ENCODE measurements around the gene MRPS22. TPM values are rescaled to one million over a fixed set of nuclear protein-coding genes. Genes with fewer than 3 reads are reported as not detected.

MRPS22 gene
- total and polyA plus RNA-seq, 2 of the 8 experiments (the other 6 are each of a cell fraction or from before 2014, with no cell fraction given), result 28.3 to 45.8 TPM

- H3K36me3 ChIP-seq (ENCODE audit: control insufficient read depth in 2 of 4, insufficient read depth in 4 of 4, low read length in 3 of 4), result no peaks in the 10 kb centered on the region
- H3K4me2 ChIP-seq (ENCODE audit: insufficient read depth in 1 of 2, low read depth in 2 of 2, low read length in 2 of 2), result peak overlapping the region; percentile 60 to 76
- TF ChIP-seq ASH2L (IDR thresholded peaks at IDR 0.05; ENCODE audit: low read length) (peak; percentile 52), POU5F1 (IDR thresholded peaks at IDR 0.05; ENCODE audit: low read depth, low read length) (no peak), PHF8 (conservative IDR thresholded peaks at IDR 0.05; ENCODE audit: low read depth, low read length) (peak; percentile 89), SAP30 (IDR thresholded peaks at IDR 0.05; ENCODE audit: insufficient read depth, insufficient replicate concordance, low read length) (peak; percentile 78)
- no peak overlapping the region for H2AK5ac ChIP-seq (ENCODE audit: low read depth, low read length)
- ChIA-PET POLR2A (ENCODE audit: partially characterized antibody) (interaction anchor here (0.8 to 1.5 kb wide), 6 partner anchors 9 to 146 kb away, joined by 3 to 5 read pairs (median 4); partner anchors contain the start of gene MRPS22), CTCF (ENCODE audit: partially characterized antibody) (interaction anchor here (1.1 to 1.5 kb wide), 3 partner anchors 35 to 175 kb away, joined by 3 to 4 read pairs (median 3); no protein-coding TSS in a partner anchor)
- no peak overlapping the region for H4K5ac ChIP-seq (ENCODE audit: insufficient read length, low read depth, low read length)
- no peak overlapping the region for H2BK15ac ChIP-seq (ENCODE audit: low read length)
- peaks cover 2 to 3% of the 10 kb centered on the region in 2 experiments for H4K20me1 ChIP-seq (replicated peaks in 1 of 2; ENCODE audit: control insufficient read depth in 1 of 2, insufficient read depth in 2 of 2, low read length in 2 of 2)
- no peaks in the 10 kb centered on the region for H3K79me1 ChIP-seq (ENCODE audit: low read depth, low read length)
- no peak overlapping the region for H3K23ac ChIP-seq (ENCODE audit: insufficient read length)
- H4K91ac ChIP-seq (replicated peaks; ENCODE audit: insufficient read length, low read length), result no peak overlapping the region
- H3K56ac ChIP-seq (replicated peaks; ENCODE audit: insufficient read length, low read depth, low read length), result no peak overlapping the region
- H3K4me1 ChIP-seq (replicated peaks in 1 of 4; ENCODE audit: control insufficient read depth in 3 of 4, insufficient read depth in 4 of 4, low read length in 3 of 4), result no peaks in the 10 kb centered on the region
- no peak overlapping the region for H3K4ac ChIP-seq (replicated peaks; ENCODE audit: insufficient read length, low read depth, low read length)
- H3K9ac ChIP-seq (replicated peaks in 1 of 4; ENCODE audit: extremely low read depth in 1 of 4, low read depth in 3 of 4, low read length in 3 of 4), result peak overlapping the region; percentile 75 to 96 (median 94)
- H3K27me3 ChIP-seq (replicated peaks in 1 of 4; ENCODE audit: control insufficient read depth in 3 of 4, extremely low read depth in 1 of 4, insufficient read depth in 3 of 4, low read length in 3 of 4), result no peaks in the 10 kb centered on the region
- no peaks in the 10 kb centered on the region for H3K9me3 ChIP-seq (ENCODE audit: insufficient read depth in 2 of 2, low read depth in 1 of 2, low read length in 1 of 2)
- H3K4me3 ChIP-seq (ENCODE audit: extremely low read depth in 1 of 4, insufficient read depth in 2 of 4, low read depth in 3 of 4, low read length in 4 of 4), result peak overlapping the region; percentile 87 to 98 (median 92)
- H3K23me2 ChIP-seq (ENCODE audit: low read depth, low read length), result 0 out of 2 replicates have a peak, but pooled peaks cover 2% of the 10 kb centered on the region
- peaks cover 6 to 61% of the 10 kb centered on the region in 2 experiments; a peak in 3 of 4 replicates for H3K79me2 ChIP-seq (ENCODE audit: control insufficient read depth in 1 of 2, insufficient read depth in 2 of 2, low read length in 2 of 2)
- H3K14ac ChIP-seq (ENCODE audit: insufficient read length), result no peak overlapping the region
- 8% methylated on average over 25 of the region's 25 CpGs; no CpG with 5 or more reads in 1 of the 2 experiments for WGBS, 2 experiments (ENCODE audit: extremely low coverage in 1 of 2, insufficient coverage in 1 of 2, insufficient read length in 1 of 2, insufficient replicate concordance in 2 of 2, low coverage in 1 of 2, low lambda C conversion rate in 2 of 2, missing lambda C conversion rate in 1 of 2)
- H3K27ac ChIP-seq (ENCODE audit: low read depth, low read length), result peak overlapping the region; percentile 72
- H4K8ac ChIP-seq (ENCODE audit: extremely low read depth, insufficient read depth, low read length), result peak overlapping the region; percentile 97; the same call in 1 of the 2 replicates
- peak overlapping the region; percentile 71; the same call in 1 of the 2 replicates for H3K18ac ChIP-seq (ENCODE audit: extremely low read depth, low read length)
- no peak overlapping the region for H2BK12ac ChIP-seq (ENCODE audit: low read depth, low read length)
- FAIRE-seq (no peak), DNase-seq (ENCODE audit: low read depth in 1 of 2, low spot score in 2 of 2) (no peak)
- peak overlapping the region; percentile 67 for H2BK5ac ChIP-seq (ENCODE audit: low read depth, low read length)
- no peak overlapping the region for H2BK20ac ChIP-seq (ENCODE audit: low read length)
- H2AFZ ChIP-seq (ENCODE audit: low read length), result peak overlapping the region; percentile 3
- H2BK120ac ChIP-seq (replicated peaks; ENCODE audit: low read depth, low read length), result no peak overlapping the region
Observed at GRCh38 chr3:139388821-139389551, 45.2 kb downstream of the MRPS22 start.

Data from H1 (cell line).